K562 (cell line): Measurements from ENCODE around the gene UBE2Q1. TPM values are rescaled to one million over a fixed set of nuclear protein-coding genes. Genes with fewer than 3 reads are reported as not detected.
A peak's percentile ranks its signal among the peaks of the same experiment; 100 is the strongest.

Experiments
- CXXC5 ChIP-seq: fragments of 250-450 bp; sonication (Bioruptor Pico); IDR thresholded peaks from 2 replicates; pipeline ENCODE4 v1.8.0; 2022; ENCODE audit warnings: inconsistent platforms, mild to moderate bottlenecking, moderate library complexity
- FUS ChIP-seq: fragments of 200-400 bp; formaldehyde crosslinking; optimal IDR thresholded peaks from 2 replicates; pipeline ENCODE3; 2017; ENCODE audit warnings: low read depth, low read length
- HDAC3 ChIP-seq: fragments of 450-650 bp; IDR thresholded peaks from 2 replicates; pipeline ENCODE4 v1.6.1; 2018; ENCODE audit warnings: borderline replicate concordance, mild to moderate bottlenecking, moderate library complexity; ENCODE audit not compliant: partially characterized antibody
- NR2C2 ChIP-seq, 2 experiments: fragments of 200-800 bp in 1 of 2; sonication (Bioruptor generic) in 1 of 2; sonication (generic) in 1 of 2; formaldehyde crosslinking in 1 of 2; IDR thresholded peaks; 2 replicates each; pipeline versions ENCODE4 v1.6.1 to v1.8.0; 2016 to 2022; ENCODE audit warnings: mild to moderate bottlenecking in 1 of 2, missing compliant biosample characterization in 1 of 2, missing genetic modification characterization in 1 of 2, missing genetic modification reagents in 1 of 2
- PML ChIP-seq: IDR thresholded peaks from 2 replicates; pipeline ENCODE4 v1.6.1; 2012; ENCODE audit warnings: low read length, inconsistent platforms
- PTTG1 ChIP-seq: fragments of 450-650 bp; IDR thresholded peaks from 2 replicates; pipeline ENCODE4 v1.6.1; 2016; ENCODE audit warnings: low read depth, mild to moderate bottlenecking, missing genetic modification characterization, missing compliant biosample characterization
- RAD21 ChIP-seq, 2 experiments: fragments of 250-450 bp in 1 of 2; fragments of 450-650 bp in 1 of 2; sonication (Bioruptor Pico) in 1 of 2; formaldehyde crosslinking in 1 of 2; IDR thresholded peaks in 1 of 2; conservative IDR thresholded peaks in 1 of 2; 2 replicates each; pipeline versions ENCODE4 v1.4.0 to v1.8.0; 2020 to 2022; ENCODE audit warnings: mild to moderate bottlenecking in 2 of 2, moderate library complexity in 1 of 2
- TGIF2 ChIP-seq: sonication (generic); formaldehyde crosslinking; IDR thresholded peaks from 2 replicates; pipeline ENCODE4 v1.8.1; 2022; ENCODE audit warnings: mild to moderate bottlenecking, missing genetic modification reagents, moderate library complexity
- ZNF408 ChIP-seq: fragments of 250-450 bp; sonication (Bioruptor Pico); IDR thresholded peaks from 2 replicates; pipeline ENCODE4 v1.4.0; 2020; ENCODE audit warnings: low read depth, mild to moderate bottlenecking, moderate library complexity
- ZNF431 ChIP-seq: sonication (generic); formaldehyde crosslinking; IDR thresholded peaks from 2 replicates; pipeline ENCODE4 v1.8.0; 2022; ENCODE audit warnings: mild to moderate bottlenecking, missing genetic modification reagents
- ZNF57 ChIP-seq: fragments of 450-650 bp; formaldehyde crosslinking; IDR thresholded peaks from 2 replicates; pipeline ENCODE4 v1.4.0; 2020; ENCODE audit warnings: mild to moderate bottlenecking, moderate library complexity
- ZSCAN29 ChIP-seq: fragments of 450-650 bp; IDR thresholded peaks from 2 replicates; pipeline ENCODE4 v1.6.1; 2017
- polyA plus RNA-seq, 8 experiments: library from polyadenylated mRNA; depleted of rRNA in 4 of 8; stranded (reverse) in 5 of 8; unstranded in 3 of 8; fragments of >200 nt; fragmentation: Nextera tagmentation in 2 of 8; fragmentation: Illumina TruSeq in 1 of 8; extraction: Ambion mirVana in 2 of 8; extraction: Trizol in 1 of 8; gene quantifications; 2 replicates each; pipeline versions ENCODE4 v1.2.1 to v1.2.3, GENCODE V29; 2011 to 2014; ENCODE audit warnings: inconsistent platforms in 1 of 8, missing spikeins in 1 of 8
- total RNA-seq, 7 experiments: library from RNA; depleted of rRNA in 6 of 7; stranded (reverse); fragments of >200 nt in 6 of 7; fragmentation: Illumina TruSeq in 2 of 7; extraction: Trizol in 2 of 7; gene quantifications; 2 replicates each; pipeline versions ENCODE4 v1.2.1 to v1.2.3, GENCODE V29; 2011 to 2021; ENCODE audit warnings: low replicate concordance in 1 of 7
- TF ChIP-seq, protein P1 (sequence below): fragments of 250-450 bp; sonication (Bioruptor Pico); IDR thresholded peaks from 2 replicates; pipeline ENCODE4 v1.8.0; 2022; ENCODE audit warnings: moderate library complexity, mild to moderate bottlenecking, inconsistent platforms
- TF ChIP-seq, protein P2 (sequence below): sonication (generic); formaldehyde crosslinking; IDR thresholded peaks from 2 replicates; pipeline ENCODE4 v1.9.0; 2022; ENCODE audit warnings: mild to moderate bottlenecking, missing genetic modification reagents
- TF ChIP-seq, protein P3 (sequence below): fragments of 450-650 bp; IDR thresholded peaks from 2 replicates; pipeline ENCODE4 v1.6.1; 2016; ENCODE audit warnings: borderline replicate concordance
- TF ChIP-seq, protein P4 (sequence below): fragments of 250-450 bp; sonication (Bioruptor Pico); IDR thresholded peaks from 2 replicates; pipeline ENCODE4 v1.8.0; 2021; ENCODE audit warnings: moderate library complexity, mild to moderate bottlenecking, inconsistent platforms
- TF ChIP-seq, protein P5 (sequence below): fragments of 250-450 bp; sonication (Bioruptor Pico); IDR thresholded peaks from 2 replicates; pipeline ENCODE4 v1.5.0; 2021
- TF ChIP-seq, protein P6 (sequence below): IDR thresholded peaks from 2 replicates; pipeline ENCODE4 v1.6.1; 2016; ENCODE audit warnings: missing genetic modification characterization, missing compliant biosample characterization
- TF ChIP-seq, protein P7 (sequence below): fragments of 450-650 bp; IDR thresholded peaks from 2 replicates; pipeline ENCODE4 v1.7.0; 2016; ENCODE audit warnings: borderline replicate concordance

Gene UBE2Q1
- total and polyA plus RNA-seq, 9 of the 15 experiments (the other 6 are each of a cell fraction or from before 2014, with no cell fraction given): 8.0 to 58.8 (median 27.6) TPM

DNA sequence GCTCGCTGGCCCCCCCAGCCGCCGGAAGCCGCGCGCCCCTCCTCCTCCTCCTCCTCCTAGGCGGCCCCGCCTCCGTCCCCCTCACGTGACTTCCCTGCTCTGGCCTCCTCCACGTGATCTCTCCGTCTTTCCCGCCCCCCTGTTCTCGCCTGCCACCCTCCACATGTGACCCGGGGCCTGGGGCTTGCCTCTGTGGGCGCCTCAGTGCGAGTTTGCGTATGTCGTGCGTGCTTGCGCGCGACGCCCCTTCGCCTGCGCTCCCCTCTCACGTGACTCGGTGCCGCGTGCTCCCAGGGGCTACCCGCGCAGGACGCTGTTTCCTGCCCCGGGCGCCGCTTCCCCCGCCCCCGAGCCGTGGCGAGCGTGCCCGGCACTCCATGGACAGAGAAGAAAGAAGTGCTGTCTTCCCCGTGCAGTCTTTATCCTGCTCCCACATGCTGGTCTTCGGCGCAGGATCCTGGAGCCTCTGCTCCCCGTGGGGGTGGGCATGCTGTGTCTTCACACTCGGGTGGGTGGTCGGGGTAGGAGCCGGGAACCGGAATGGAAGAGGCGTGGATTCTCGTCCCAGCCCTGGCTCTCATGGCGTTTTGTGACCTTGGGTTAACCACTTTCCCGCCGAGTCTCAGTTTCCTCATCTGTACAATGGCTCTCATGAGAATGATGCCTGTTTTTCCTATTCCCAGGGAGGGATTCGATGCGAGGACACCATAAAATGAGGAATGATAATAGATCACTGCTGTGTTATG lies 431 bp upstream of the UBE2Q1 start (continued):
- TF ChIP-seq, protein P1, sequence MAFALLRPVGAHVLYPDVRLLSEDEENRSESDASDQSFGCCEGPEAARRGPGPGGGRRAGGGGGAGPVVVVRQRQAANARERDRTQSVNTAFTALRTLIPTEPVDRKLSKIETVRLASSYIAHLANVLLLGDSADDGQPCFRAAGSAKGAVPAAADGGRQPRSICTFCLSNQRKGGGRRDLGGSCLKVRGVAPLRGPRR: no peak
- TF ChIP-seq NR2C2 (CRISPR knock-in tag; IDR thresholded peaks at IDR 0.05) (peak; percentile 88; the same call in 1 of the 2 replicates), NR2C2 (tag; IDR thresholded peaks at IDR 0.05) (peak; percentile 88), PML (0 out of 2 replicates have a peak, but pooled peaks have one; percentile 22), TGIF2 (CRISPR knock-in tag) (no peak), PTTG1 (tag) (no peak), ZNF431 (CRISPR knock-in tag) (peak; percentile 90), ZNF408 (CRISPR knock-in tag) (no peak), HDAC3 (no peak), ZSCAN29 (no peak), RAD21 (CRISPR knock-in tag; conservative IDR thresholded peaks at IDR 0.05 in 1 of 2, IDR thresholded peaks at IDR 0.05 in 1 of 2) (no peak), ZNF57 (CRISPR knock-in tag) (0 out of 2 replicates have a peak, but pooled peaks have one; percentile 5), FUS (no peak), CXXC5 (CRISPR knock-in tag) (peak; percentile 100)
- TF ChIP-seq, protein P2, sequence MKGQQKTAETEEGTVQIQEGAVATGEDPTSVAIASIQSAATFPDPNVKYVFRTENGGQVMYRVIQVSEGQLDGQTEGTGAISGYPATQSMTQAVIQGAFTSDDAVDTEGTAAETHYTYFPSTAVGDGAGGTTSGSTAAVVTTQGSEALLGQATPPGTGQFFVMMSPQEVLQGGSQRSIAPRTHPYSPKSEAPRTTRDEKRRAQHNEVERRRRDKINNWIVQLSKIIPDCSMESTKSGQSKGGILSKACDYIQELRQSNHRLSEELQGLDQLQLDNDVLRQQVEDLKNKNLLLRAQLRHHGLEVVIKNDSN (CRISPR knock-in tag): peak; percentile 98
- TF ChIP-seq, protein P3, sequence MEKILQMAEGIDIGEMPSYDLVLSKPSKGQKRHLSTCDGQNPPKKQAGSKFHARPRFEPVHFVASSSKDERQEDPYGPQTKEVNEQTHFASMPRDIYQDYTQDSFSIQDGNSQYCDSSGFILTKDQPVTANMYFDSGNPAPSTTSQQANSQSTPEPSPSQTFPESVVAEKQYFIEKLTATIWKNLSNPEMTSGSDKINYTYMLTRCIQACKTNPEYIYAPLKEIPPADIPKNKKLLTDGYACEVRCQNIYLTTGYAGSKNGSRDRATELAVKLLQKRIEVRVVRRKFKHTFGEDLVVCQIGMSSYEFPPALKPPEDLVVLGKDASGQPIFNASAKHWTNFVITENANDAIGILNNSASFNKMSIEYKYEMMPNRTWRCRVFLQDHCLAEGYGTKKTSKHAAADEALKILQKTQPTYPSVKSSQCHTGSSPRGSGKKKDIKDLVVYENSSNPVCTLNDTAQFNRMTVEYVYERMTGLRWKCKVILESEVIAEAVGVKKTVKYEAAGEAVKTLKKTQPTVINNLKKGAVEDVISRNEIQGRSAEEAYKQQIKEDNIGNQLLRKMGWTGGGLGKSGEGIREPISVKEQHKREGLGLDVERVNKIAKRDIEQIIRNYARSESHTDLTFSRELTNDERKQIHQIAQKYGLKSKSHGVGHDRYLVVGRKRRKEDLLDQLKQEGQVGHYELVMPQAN: peak; percentile 96
- TF ChIP-seq, protein P4, sequence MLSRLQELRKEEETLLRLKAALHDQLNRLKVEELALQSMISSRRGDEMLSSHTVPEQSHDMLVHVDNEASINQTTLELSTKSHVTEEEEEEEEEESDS (CRISPR knock-in tag): no peak
- TF ChIP-seq, protein P5, sequence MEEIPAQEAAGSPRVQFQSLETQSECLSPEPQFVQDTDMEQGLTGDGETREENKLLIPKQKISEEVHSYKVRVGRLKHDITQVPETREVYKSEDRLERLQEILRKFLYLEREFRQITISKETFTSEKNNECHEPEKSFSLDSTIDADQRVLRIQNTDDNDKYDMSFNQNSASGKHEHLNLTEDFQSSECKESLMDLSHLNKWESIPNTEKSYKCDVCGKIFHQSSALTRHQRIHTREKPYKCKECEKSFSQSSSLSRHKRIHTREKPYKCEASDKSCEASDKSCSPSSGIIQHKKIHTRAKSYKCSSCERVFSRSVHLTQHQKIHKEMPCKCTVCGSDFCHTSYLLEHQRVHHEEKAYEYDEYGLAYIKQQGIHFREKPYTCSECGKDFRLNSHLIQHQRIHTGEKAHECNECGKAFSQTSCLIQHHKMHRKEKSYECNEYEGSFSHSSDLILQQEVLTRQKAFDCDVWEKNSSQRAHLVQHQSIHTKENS (CRISPR knock-in tag): no peak
- TF ChIP-seq, protein P6, sequence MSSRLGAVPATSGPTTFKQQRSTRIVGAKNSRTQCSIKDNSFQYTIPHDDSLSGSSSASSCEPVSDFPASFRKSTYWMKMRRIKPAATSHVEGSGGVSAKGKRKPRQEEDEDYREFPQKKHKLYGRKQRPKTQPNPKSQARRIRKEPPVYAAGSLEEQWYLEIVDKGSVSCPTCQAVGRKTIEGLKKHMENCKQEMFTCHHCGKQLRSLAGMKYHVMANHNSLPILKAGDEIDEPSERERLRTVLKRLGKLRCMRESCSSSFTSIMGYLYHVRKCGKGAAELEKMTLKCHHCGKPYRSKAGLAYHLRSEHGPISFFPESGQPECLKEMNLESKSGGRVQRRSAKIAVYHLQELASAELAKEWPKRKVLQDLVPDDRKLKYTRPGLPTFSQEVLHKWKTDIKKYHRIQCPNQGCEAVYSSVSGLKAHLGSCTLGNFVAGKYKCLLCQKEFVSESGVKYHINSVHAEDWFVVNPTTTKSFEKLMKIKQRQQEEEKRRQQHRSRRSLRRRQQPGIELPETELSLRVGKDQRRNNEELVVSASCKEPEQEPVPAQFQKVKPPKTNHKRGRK: no peak
- TF ChIP-seq, protein P7, sequence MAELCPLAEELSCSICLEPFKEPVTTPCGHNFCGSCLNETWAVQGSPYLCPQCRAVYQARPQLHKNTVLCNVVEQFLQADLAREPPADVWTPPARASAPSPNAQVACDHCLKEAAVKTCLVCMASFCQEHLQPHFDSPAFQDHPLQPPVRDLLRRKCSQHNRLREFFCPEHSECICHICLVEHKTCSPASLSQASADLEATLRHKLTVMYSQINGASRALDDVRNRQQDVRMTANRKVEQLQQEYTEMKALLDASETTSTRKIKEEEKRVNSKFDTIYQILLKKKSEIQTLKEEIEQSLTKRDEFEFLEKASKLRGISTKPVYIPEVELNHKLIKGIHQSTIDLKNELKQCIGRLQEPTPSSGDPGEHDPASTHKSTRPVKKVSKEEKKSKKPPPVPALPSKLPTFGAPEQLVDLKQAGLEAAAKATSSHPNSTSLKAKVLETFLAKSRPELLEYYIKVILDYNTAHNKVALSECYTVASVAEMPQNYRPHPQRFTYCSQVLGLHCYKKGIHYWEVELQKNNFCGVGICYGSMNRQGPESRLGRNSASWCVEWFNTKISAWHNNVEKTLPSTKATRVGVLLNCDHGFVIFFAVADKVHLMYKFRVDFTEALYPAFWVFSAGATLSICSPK: no peak
